A549 (cell line): Measurements from ENCODE around the gene EOMES.

Experiments used
- BHLHE40 ChIP-seq: IDR thresholded peaks from 2 replicates; pipeline ENCODE4 v1.6.1; 2012; ENCODE audit warnings: low read depth, low read length, inconsistent platforms
- CTCF ChIP-seq: fragments of >200 bp; sonication (Bioruptor Twin); formaldehyde crosslinking; IDR thresholded peaks from 3 replicates; pipeline ENCODE4 v1.5.1; 2016
- FOSL2 ChIP-seq, 2 experiments: fragments of 450-650 bp in 1 of 2; fragments of >200 bp in 1 of 2; sonication (Bioruptor Twin) in 1 of 2; formaldehyde crosslinking; IDR thresholded peaks; 2 replicates each; pipeline versions ENCODE4 v1.5.0 to v1.6.1; 2016 to 2020; ENCODE audit warnings: mild to moderate bottlenecking in 1 of 2, moderate library complexity in 1 of 2
- POLR2AphosphoS2 ChIP-seq: conservative IDR thresholded peaks from 2 replicates; pipeline ENCODE4 v1.6.1; 2012; ENCODE audit warnings: low read length, improper control_type of control experiment, inconsistent platforms
- RFX5 ChIP-seq: fragments of 450-650 bp; IDR thresholded peaks from 2 replicates; pipeline ENCODE4 v1.7.1; 2014; ENCODE audit warnings: antibody characterized with exemption, mild to moderate bottlenecking, moderate library complexity
- TF ChIP-seq, protein P1 (sequence below): fragments of >200 bp; sonication (Bioruptor Twin); formaldehyde crosslinking; IDR thresholded peaks from 3 replicates; pipeline ENCODE4 v1.6.1; 2016

DNA sequence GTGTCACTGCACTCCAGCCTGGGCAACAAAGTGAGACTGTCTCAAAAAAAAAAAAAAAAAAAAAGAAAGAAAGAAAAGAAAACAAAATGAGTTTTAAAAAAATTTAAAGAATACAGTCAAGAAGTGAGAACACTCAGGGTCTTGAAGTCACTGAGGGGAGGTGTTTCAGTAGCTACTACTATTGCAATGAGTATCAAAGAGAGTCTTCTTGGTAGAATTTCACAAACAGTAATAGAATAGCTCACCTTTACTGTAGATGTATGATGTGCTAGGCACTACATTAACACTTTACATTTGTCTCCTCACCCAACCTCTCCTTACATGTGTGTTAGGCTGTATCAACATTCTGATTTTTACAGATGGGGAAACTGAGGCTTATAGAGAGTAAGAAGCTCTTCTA lies 43.9 kb downstream of the EOMES start:
- no peak for TF ChIP-seq RFX5
- TF ChIP-seq CTCF, result no peak
- TF ChIP-seq FOSL2 (IDR thresholded peaks at IDR 0.05), result no peak
- no peak for TF ChIP-seq FOSL2 (CRISPR knock-in tag; IDR thresholded peaks at IDR 0.05)
- TF ChIP-seq, protein P1, sequence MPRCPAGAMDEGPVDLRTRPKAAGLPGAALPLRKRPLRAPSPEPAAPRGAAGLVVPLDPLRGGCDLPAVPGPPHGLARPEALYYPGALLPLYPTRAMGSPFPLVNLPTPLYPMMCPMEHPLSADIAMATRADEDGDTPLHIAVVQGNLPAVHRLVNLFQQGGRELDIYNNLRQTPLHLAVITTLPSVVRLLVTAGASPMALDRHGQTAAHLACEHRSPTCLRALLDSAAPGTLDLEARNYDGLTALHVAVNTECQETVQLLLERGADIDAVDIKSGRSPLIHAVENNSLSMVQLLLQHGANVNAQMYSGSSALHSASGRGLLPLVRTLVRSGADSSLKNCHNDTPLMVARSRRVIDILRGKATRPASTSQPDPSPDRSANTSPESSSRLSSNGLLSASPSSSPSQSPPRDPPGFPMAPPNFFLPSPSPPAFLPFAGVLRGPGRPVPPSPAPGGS, result no peak
- no peak for TF ChIP-seq POLR2AphosphoS2
- TF ChIP-seq BHLHE40, result no peak
